Lung (tissue), 12 donors: ENCODE results near the gene CD63. TPM values are rescaled to one million over a fixed set of nuclear protein-coding genes. Genes with fewer than 3 reads are reported as not detected.

Experiments
- ATAC-seq: fragments of 200-7000 bp; cut with Tn5 transposase; one replicate; pipeline ENCODE4 v1.9.1; 2020; ENCODE audit warnings: moderate number of reproducible peaks; ENCODE audit not compliant: insufficient read depth, low FRiP score
- DNase-seq, 3 donors: peaks; one replicate each; pipeline ENCODE4 v3.0.0-alpha.2; 2013 to 2017
- H3K27ac ChIP-seq, 2 donors: one replicate each; pipeline ENCODE4 v1.5.1; 2013; ENCODE audit warnings: mild to moderate bottlenecking in 2 of 2, moderate library complexity in 2 of 2, control low read depth in 1 of 2, inconsistent platforms in 1 of 2, low read depth in 1 of 2, low read length in 1 of 2
- H3K27me3 ChIP-seq, 3 donors: one replicate each; pipeline ENCODE4 v1.5.1; 2013; ENCODE audit warnings: low read length in 2 of 3; ENCODE audit not compliant: control insufficient read depth in 3 of 3, insufficient read depth in 3 of 3
- H3K36me3 ChIP-seq, 4 donors: one replicate each; pipeline ENCODE4 v1.5.1; 2013; ENCODE audit warnings: low read length in 4 of 4, mild to moderate bottlenecking in 1 of 4, moderate library complexity in 1 of 4; ENCODE audit not compliant: control insufficient read depth in 4 of 4, insufficient read depth in 4 of 4
- H3K4me1 ChIP-seq, 5 donors: one replicate each; pipeline ENCODE4 v1.5.1; 2013; ENCODE audit warnings: low read length in 5 of 5, mild to moderate bottlenecking in 2 of 5, moderate library complexity in 1 of 5; ENCODE audit not compliant: control insufficient read depth in 5 of 5, insufficient read depth in 5 of 5
- H3K4me3 ChIP-seq: one replicate; pipeline ENCODE4 v1.5.1; 2013; ENCODE audit warnings: mild to moderate bottlenecking, control low read depth, moderate library complexity
- H3K9ac ChIP-seq, 2 donors: one replicate each; pipeline ENCODE4 v1.5.1; 2013; ENCODE audit warnings: low read length in 2 of 2, control low read depth in 1 of 2; ENCODE audit not compliant: insufficient read depth in 1 of 2
- H3K9me3 ChIP-seq, 4 donors: one replicate each; pipeline ENCODE4 v1.5.1; 2013; ENCODE audit warnings: low read length in 3 of 4, mild to moderate bottlenecking in 1 of 4, moderate library complexity in 1 of 4; ENCODE audit not compliant: control insufficient read depth in 4 of 4, insufficient read depth in 3 of 4
- WGBS, 2 donors: extraction: QIAGEN DNeasy Blood & Tissue Kit; methylation state at CpG; one replicate each; pipeline ENCODE4 v1.1.7; 2013; 5-methylcytosine and 5-hydroxymethylcytosine counted together
- polyA plus RNA-seq, 2 donors: library from polyadenylated mRNA; stranded (reverse); fragments of 200-250 nt; gene quantifications; one replicate each; pipeline ENCODE4 v1.2.1, GENCODE V29; 2013
- total RNA-seq, 2 donors: library from RNA; depleted of rRNA in 1 of 2; stranded (reverse); fragments of >200 nt in 1 of 2; gene quantifications; one replicate each; pipeline ENCODE4 v1.2.1, GENCODE V29; 2014 to 2021
- TF ChIP-seq, protein P1 (sequence below): IDR thresholded peaks from 2 replicates; pipeline ENCODE4 v1.5.1; 2012; ENCODE audit warnings: mild to moderate bottlenecking; ENCODE audit errors: control extremely low read depth, extremely low read depth
- donor health status: control.
- donor health status: control.
- donor health status: Bipolar disorder and iron deficiency.
- donor health status: healthy.
- donor health status: DM: yes; HTN: yes; CAD: no.

The CD63 gene
- total and polyA plus RNA-seq, 4 donors = 516 to 2,824 (median 1,627) TPM

DNA sequence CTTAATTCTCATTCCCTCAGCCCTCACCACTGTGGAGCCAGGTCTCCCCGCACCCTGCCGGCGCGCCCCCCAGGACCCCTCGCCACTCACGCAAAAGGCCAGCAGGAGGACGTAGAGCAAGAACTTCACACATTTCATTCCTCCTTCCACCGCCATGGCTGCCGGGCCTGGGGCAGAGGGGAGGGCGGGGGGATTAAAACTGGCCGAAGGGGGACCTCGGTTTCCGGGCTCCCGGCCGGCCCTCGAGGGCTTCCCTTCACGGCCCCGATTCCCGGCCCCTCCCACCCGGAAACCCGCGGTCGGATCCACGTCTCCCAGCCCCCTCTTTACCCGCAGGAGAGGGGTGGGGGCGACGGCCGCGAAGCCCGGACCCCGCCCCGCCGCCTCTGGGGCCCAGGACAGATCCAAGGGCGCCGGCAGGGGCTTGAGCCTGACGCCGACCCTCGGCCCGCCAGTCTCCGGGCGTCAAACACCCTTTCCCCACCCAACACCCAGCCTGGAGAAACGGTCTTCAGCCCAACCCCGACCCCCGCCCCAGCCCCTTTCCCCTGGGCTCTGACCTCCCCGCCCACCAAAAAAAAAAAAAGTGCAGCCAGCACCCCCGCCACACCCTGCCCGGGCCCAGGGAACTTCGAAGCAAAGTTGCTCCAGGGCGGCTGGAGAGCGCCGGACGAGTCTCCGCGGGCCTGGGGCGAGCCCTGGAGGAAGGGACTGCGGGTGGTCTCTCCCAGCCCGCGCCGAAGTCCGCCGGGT lies 447 bp downstream of the CD63 start:
- Histone ChIP-seq H3K9me3 (no peaks in the 10 kb centered on the region), H3K36me3 (peaks cover 5 to 29% (median 27%) of the 10 kb centered on the region in 4 donors), H3K9ac (peak overlapping the region in 1 of 2 donors; percentile 59), H3K4me3 (peak overlapping the region; percentile 42), H3K27me3 (no peaks in the 10 kb centered on the region), H3K4me1 (peaks cover 0 to 28% (median 10%) of the 10 kb centered on the region in 5 donors), H3K27ac (peak overlapping the region; percentile 98)
- WGBS, 2 donors = 0 to 1% methylated on average over 37 to 61 of the region's 61 CpGs
- ATAC-seq (peak; percentile 51), DNase-seq (peak; percentile 86 to 90 (median 87))
- TF ChIP-seq, protein P1, sequence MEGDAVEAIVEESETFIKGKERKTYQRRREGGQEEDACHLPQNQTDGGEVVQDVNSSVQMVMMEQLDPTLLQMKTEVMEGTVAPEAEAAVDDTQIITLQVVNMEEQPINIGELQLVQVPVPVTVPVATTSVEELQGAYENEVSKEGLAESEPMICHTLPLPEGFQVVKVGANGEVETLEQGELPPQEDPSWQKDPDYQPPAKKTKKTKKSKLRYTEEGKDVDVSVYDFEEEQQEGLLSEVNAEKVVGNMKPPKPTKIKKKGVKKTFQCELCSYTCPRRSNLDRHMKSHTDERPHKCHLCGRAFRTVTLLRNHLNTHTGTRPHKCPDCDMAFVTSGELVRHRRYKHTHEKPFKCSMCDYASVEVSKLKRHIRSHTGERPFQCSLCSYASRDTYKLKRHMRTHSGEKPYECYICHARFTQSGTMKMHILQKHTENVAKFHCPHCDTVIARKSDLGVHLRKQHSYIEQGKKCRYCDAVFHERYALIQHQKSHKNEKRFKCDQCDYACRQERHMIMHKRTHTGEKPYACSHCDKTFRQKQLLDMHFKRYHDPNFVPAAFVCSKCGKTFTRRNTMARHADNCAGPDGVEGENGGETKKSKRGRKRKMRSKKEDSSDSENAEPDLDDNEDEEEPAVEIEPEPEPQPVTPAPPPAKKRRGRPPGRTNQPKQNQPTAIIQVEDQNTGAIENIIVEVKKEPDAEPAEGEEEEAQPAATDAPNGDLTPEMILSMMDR = no peak

DNA sequence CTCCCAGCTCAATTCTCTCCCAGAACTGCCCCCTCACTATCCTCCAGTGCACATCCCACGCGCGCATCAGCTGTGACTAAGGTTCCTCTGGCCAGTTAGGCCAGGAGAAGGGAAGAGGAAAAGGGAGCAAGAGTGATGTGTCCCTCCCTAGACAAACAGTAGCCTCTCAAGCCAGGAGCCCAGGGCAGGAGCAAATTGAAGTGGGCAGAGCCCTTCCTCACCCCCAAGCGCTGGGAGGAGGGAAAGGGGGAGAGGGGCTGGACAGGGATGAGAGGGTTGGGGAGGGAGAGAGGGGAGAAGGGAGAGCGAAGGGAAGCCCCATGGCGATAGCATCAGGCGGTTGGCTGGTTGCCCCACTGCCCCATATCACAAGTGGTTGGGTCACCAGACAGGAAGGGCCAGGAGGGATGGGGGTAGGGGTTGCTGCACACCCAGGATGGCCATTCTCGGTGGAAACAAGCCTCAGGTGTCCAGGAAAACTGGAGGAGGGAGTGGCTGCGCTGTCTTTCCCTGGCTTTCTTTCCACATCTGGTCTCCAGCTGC lies 1.1 kb downstream of the CD63 start:
- DNase-seq = peak in 1 of 3 donors; percentile 63
- Histone ChIP-seq H3K9me3 (no peaks in the 10 kb centered on the region), H3K4me1 (peaks cover 0 to 28% (median 10%) of the 10 kb centered on the region in 5 donors), H3K36me3 (peaks cover 5 to 35% (median 31%) of the 10 kb centered on the region in 4 donors), H3K9ac (peak overlapping the region; percentile 1 to 59), H3K4me3 (peak overlapping the region; percentile 42), H3K27ac (peak overlapping the region; percentile 98), H3K27me3 (no peaks in the 10 kb centered on the region)
- WGBS, 2 donors = 10 to 14% methylated on average over 9 of the region's 9 CpGs
- no peak for ATAC-seq
- TF ChIP-seq, protein P1 = no peak

DNA sequence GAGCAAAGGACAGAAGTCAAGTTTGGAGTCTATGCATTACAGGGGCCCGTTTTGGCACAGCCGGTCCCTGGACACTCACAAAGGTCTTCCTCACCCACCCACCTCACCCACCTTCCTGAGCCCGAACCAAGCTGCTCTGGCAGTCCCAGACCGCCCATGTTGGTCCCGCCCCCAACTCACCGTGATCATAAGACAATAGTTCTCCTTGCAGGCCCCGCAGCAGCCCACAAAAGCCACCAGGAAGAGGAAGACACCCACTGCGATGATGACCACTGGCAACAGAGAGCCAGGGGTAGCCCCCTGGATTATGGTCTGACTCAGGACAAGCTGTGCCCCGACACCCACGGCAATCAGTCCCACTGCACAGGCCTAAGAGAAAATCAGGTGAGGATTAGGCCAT lies 1.8 kb downstream of the CD63 start:
- peak overlapping the region in 1 of 2 donors; percentile 59 for H3K9ac ChIP-seq
- peaks cover 0 to 28% (median 10%) of the 10 kb centered on the region in 5 donors for H3K4me1 ChIP-seq
- peaks cover 5 to 35% (median 32%) of the 10 kb centered on the region in 4 donors for H3K36me3 ChIP-seq
- peak overlapping the region; percentile 98 for H3K27ac ChIP-seq
- DNase-seq (no peak), ATAC-seq (no peak)
- WGBS, 2 donors = 44 to 45% methylated on average over 10 of the region's 10 CpGs
- H3K9me3 ChIP-seq = no peaks in the 10 kb centered on the region
- H3K27me3 ChIP-seq = no peaks in the 10 kb centered on the region
- peak overlapping the region; percentile 42 for H3K4me3 ChIP-seq
- TF ChIP-seq, protein P1 = no peak
